Activated CD4-positive, alpha-beta memory T cell treated with anti-CD3 and anti-CD28 coated beads, Interleukin-2, amount 10 ng/mL, durations not matched to agents 7 days and 5 days (primary cell): ENCODE measurements around the gene CYP1A1. TPM values are rescaled to one million over a fixed set of nuclear protein-coding genes. Genes with fewer than 3 reads are reported as not detected.
A peak's percentile ranks its signal among the peaks of the same experiment; 100 is the strongest.
"Not testable (repeated sequence)": the region's sequence is repeated elsewhere in the genome, so short reads cannot be mapped to it uniquely, and the experiment has no call there.

Experiments
- CTCF ChIA-PET: fragments of 350-600 bp; sonication (Branson Sonifier 250); formaldehyde crosslinking; loops from one replicate; lab custom pipeline; 2021; ENCODE audit warnings: antibody characterized with exemption, inconsistent platforms; lab: Charles Lee
- POLR2A ChIA-PET: fragments of 350-600 bp; sonication (Branson Sonifier 250); formaldehyde crosslinking; loops from one replicate; lab custom pipeline; 2021; ENCODE audit warnings: antibody characterized with exemption; lab: Charles Lee
- DNase-seq: peaks from one replicate; pipeline ENCODE4 v3.0.0-alpha.2; 2020
- H3K27ac Mint-ChIP-seq: one replicate; pipeline ENCODE4 v1.8.0; 2021; ENCODE audit warnings: mild to moderate bottlenecking, mixed read lengths
- H3K27me3 Mint-ChIP-seq: one replicate; pipeline ENCODE4 v1.8.0; 2021; ENCODE audit warnings: mixed read lengths
- H3K36me3 Mint-ChIP-seq: one replicate; pipeline ENCODE4 v1.8.0; 2021; ENCODE audit warnings: low read depth, mixed read lengths
- H3K4me1 Mint-ChIP-seq: one replicate; pipeline ENCODE4 v1.8.0; 2021; ENCODE audit warnings: mixed read lengths
- H3K4me3 Mint-ChIP-seq: one replicate; pipeline ENCODE4 v1.8.0; 2021; ENCODE audit warnings: mild to moderate bottlenecking, mixed read lengths
- H3K9me3 Mint-ChIP-seq: one replicate; pipeline ENCODE4 v1.8.0; 2021; ENCODE audit warnings: mixed read lengths
- total RNA-seq, 2 experiments: library from RNA; stranded (reverse); gene quantifications; one replicate each; pipeline ENCODE4 v1.2.3, GENCODE V29; 2021

CYP1A1 gene
- total RNA-seq, 2 experiments from 2014 or later = 2.0 to 2.1 TPM

DNA sequence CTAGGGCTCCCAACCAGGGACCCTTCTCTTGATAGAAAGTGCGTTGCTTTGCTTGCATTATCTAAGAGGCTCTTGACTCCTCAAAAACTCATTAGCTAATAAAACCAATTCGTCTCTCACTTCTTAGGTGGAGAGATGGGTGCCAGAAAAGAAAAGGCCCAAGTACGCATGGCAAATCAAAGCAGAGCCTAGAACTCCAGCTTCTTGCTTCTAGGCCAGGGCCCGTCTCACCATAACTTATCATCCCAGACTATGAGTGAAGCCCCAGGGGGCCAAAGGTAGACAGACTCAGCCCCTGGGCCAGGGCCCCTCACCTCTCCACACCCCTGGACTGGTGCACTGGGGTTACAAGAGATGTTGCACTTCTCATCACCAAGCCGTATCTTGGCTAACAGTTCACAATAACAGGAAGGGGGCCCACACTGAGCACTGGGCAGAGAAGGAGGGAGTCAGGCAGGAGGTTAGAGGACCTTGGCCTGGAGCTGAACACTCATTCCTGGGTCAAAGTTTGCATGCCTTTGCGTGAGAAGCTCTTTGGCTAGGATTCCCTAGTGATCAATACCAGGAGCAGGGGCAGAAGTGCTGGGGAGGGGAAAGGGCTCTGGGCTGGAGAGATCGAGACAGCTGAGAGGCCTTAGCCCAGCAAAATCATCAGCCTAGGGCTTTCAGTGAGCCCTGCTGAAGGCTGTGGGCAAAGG, 5.4 kb upstream of the CYP1A1 start:
- H3K36me3 Mint-ChIP-seq = no peaks in the 10 kb centered on the region
- DNase-seq = no peak
- POLR2A ChIA-PET = interaction anchor here (1.2 kb wide), 1 partner anchor 34 kb away, joined by 3 read pairs; no protein-coding TSS in a partner anchor
- CTCF ChIA-PET = no interaction called here
- no peak overlapping the region for H3K27ac Mint-ChIP-seq
- H3K27me3 Mint-ChIP-seq = peaks cover 26% of the 10 kb centered on the region
- H3K4me1 Mint-ChIP-seq = peaks cover 15% of the 10 kb centered on the region
- H3K4me3 Mint-ChIP-seq = no peak overlapping the region
- no peaks in the 10 kb centered on the region for H3K9me3 Mint-ChIP-seq

DNA sequence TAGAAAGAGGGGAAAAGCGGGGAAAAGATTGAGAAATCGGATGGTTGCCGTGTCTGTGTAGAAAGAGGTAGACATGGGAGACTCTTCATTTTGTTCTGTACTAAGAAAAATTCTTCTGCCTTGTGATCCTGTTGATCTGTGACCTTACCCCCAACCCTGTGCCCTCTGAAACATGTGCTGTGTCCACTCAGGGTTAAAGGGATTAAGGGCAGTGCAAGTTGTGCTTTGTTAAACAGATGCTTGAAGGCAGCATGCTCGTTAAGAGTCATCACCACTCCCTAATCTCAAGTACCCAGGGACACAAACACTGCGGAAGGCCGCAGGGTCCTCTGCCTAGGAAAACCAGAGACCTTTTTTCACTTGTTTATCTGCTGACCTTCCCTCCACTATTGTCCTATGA, 4.0 kb upstream of the CYP1A1 start:
- H3K4me3 Mint-ChIP-seq, H3K9me3 Mint-ChIP-seq, CTCF ChIA-PET, H3K36me3 Mint-ChIP-seq, H3K27ac Mint-ChIP-seq, DNase-seq: not testable (repeated sequence)
- POLR2A ChIA-PET = interaction anchor here (1.2 kb wide), 1 partner anchor 33 kb away, joined by 3 read pairs; no protein-coding TSS in a partner anchor
- H3K4me1 Mint-ChIP-seq = peaks cover 20% of the 10 kb centered on the region
- peaks cover 21% of the 10 kb centered on the region for H3K27me3 Mint-ChIP-seq

DNA sequence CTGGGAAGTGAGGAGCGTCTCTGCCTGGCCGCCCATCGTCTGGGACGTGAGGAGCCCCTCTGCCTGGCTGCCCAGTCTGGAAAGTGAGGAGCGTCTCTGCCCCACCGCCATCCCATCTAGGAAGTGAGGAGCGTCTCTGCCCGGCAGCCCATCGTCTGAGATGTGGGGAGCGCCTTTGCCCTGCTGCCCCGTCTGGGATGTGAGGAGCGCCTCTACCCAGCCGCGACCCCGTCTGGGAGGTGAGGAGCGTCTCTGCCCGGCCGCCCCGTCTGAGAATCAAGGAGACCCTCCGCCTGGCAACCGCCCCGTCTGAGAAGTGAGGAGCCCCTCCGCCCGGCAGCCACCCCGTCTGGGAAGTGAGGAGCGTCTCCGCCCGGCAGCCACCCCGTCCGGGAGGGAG, 3.4 kb upstream of the CYP1A1 start:
- H3K36me3 Mint-ChIP-seq, CTCF ChIA-PET, POLR2A ChIA-PET, H3K9me3 Mint-ChIP-seq, DNase-seq, H3K27ac Mint-ChIP-seq, H3K4me3 Mint-ChIP-seq: not testable (repeated sequence)
- peaks cover 17% of the 10 kb centered on the region for H3K27me3 Mint-ChIP-seq
- H3K4me1 Mint-ChIP-seq = peaks cover 20% of the 10 kb centered on the region

DNA sequence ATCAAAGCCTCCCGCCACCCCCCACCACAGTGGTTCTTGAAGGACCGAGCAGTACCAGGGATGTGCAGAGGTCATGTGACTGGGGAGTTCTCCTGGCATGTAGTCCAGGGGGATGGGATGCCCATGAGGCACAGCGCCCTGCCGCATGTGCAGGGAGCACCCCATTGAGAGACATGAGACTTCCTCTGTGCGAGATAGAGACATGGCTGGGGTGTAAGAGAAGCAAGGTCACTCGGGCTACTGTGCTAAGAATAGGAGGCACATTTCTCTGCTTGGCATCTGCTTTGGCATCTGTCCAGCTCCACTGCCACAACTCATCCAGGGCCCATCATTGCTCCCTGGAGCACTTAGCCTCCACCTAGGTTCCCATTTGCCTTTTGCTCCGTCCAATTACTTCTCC, 2.4 kb upstream of the CYP1A1 start:
- H3K27me3 Mint-ChIP-seq = peaks cover 20% of the 10 kb centered on the region
- H3K4me3 Mint-ChIP-seq = peak overlapping the region; percentile 7
- DNase-seq = no peak
- CTCF ChIA-PET = no interaction called here
- no peaks in the 10 kb centered on the region for H3K9me3 Mint-ChIP-seq
- H3K4me1 Mint-ChIP-seq = peaks cover 20% of the 10 kb centered on the region
- POLR2A ChIA-PET = no interaction called here
- no peaks in the 10 kb centered on the region for H3K36me3 Mint-ChIP-seq
- no peak overlapping the region for H3K27ac Mint-ChIP-seq

DNA sequence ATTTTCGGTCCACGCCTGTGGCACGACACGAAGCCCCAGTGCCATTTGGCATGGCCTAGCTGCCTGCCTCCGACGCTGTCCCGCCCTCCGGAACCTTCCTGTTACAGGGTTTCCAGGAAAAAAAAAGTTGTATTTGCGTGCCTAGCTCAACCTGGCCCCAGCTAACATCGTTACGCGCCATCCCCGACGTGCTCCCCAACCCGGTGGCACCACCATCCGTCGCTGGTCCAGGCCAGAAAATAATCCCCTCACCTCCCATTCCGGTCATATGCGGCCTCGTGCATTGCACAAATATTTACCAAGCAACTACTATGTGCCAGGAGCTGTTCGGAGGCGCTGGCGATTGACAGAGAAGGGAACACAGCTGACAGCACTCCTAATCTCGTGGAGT, 1.4 kb upstream of the CYP1A1 start:
- Mint-ChIP-seq H3K27ac (peak overlapping the region; percentile 82), H3K36me3 (no peaks in the 10 kb centered on the region), H3K9me3 (no peaks in the 10 kb centered on the region), H3K4me1 (peaks cover 20% of the 10 kb centered on the region), H3K27me3 (peaks cover 16% of the 10 kb centered on the region), H3K4me3 (peak overlapping the region; percentile 69)
- ChIA-PET POLR2A (interaction anchor here (0.6 to 2.4 kb wide), 5 partner anchors 31 to 641 kb away, joined by 3 to 11 read pairs (median 3); partner anchors contain the start of genes CLK3, EDC3 and FAM219B), CTCF (interaction anchor here (0.8 to 2.7 kb wide), 6 partner anchors 12 to 224 kb away, joined by 3 to 18 read pairs (median 4); no protein-coding TSS in a partner anchor)
- DNase-seq = peak; percentile 42

DNA sequence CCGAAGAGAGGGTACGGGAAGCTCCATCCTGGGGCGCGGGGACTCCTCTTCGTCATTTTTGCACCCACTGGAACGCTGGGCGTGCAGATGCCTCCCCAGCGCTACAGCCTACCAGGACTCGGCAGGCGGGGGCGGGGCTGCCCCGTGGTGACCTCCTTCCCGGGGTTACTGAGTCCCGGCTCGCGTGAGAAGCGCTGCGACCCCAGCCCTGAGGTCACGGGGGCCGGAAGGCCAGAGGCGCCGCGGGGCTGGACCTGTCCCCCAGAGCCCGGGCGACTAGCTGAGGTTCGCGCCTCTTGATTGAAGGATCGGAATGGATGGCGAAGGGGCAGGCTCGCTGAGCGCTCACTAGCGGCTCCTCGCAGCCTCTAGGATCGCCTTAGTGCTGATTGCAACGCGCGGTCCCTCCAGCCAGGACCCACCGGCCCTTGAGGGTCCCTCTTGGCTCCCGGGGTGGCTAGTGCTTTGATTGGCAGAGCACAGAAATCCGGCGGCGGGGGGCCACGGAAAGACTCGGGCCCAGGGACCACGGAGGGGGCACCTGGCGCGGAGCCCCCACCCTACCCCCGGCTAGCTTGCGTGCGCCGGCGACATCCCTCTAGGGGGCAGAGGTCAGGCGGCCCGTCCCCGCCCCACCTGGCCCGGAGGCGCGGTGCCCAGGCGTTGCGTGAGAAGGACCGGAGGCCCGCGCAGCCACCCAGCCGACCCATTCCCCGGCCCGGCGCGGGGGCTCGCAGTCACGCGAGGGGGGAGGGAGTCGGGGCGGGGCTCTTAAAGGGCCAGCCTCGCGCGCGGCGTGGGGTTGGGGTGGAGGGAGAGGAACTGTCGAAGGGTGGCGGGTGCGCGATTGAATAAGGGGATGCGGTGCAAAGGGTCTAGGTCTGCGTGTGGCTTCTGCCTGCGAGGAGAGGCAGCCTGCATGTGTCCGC, 781 bp upstream of the CYP1A1 start:
- Mint-ChIP-seq H3K4me1 (peaks cover 20% of the 10 kb centered on the region), H3K9me3 (no peaks in the 10 kb centered on the region), H3K27me3 (peaks cover 16% of the 10 kb centered on the region), H3K4me3 (peak overlapping the region; percentile 69), H3K36me3 (no peaks in the 10 kb centered on the region), H3K27ac (peak overlapping the region; percentile 82)
- ChIA-PET CTCF (interaction anchor here (0.8 to 2.7 kb wide), 8 partner anchors 11 to 224 kb away, joined by 3 to 18 read pairs (median 4); no protein-coding TSS in a partner anchor), POLR2A (interaction anchor here (0.7 to 2.4 kb wide), 9 partner anchors 11 to 642 kb away, joined by 3 to 11 read pairs (median 3); partner anchors contain the start of genes CLK3, EDC3 and FAM219B)
- DNase-seq = peak; percentile 71

DNA sequence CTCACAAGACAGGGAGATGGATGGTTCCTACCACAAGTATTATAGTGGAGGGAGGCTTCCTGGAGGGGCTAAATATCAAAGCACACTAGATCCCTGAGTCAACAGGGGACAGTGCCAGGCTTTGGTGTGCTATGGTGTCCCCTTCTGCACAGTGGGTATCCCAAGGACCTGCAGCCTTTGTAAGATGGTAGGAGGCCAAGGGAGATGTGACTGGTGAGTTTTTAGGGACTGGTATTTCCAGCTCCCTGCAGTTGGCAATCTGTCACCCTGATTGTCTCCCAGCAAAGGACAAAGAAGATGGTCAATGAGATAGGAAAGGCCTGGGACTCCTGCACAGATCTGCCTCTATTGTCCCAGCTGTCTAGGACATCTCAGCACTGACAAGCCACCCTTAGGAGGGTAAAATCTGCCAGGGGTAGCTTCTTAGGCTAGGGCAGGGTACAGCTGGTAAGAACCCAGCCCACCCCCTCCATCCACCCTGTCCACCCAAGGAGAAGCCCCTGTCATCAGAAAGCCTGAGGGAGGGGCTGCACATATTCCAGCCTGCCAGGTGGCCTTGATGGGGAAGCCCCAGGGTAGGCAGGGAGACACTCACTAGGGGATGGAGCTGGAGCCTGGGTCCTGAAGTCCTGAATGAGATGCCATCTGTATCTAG, 631 bp downstream of the CYP1A1 start:
- no peak for DNase-seq
- Mint-ChIP-seq H3K9me3 (no peaks in the 10 kb centered on the region), H3K4me3 (peak overlapping the region; percentile 69), H3K27ac (no peak overlapping the region), H3K36me3 (no peaks in the 10 kb centered on the region), H3K27me3 (peaks cover 16% of the 10 kb centered on the region), H3K4me1 (peaks cover 15% of the 10 kb centered on the region)
- ChIA-PET POLR2A (interaction anchor here (0.6 to 2.4 kb wide), 4 partner anchors 10 to 182 kb away, joined by 3 to 11 read pairs (median 6); partner anchors contain the start of genes EDC3 and FAM219B), CTCF (interaction anchor here (1.0 to 2.7 kb wide), 6 partner anchors 10 to 93 kb away, joined by 3 to 18 read pairs (median 5); no protein-coding TSS in a partner anchor)

DNA sequence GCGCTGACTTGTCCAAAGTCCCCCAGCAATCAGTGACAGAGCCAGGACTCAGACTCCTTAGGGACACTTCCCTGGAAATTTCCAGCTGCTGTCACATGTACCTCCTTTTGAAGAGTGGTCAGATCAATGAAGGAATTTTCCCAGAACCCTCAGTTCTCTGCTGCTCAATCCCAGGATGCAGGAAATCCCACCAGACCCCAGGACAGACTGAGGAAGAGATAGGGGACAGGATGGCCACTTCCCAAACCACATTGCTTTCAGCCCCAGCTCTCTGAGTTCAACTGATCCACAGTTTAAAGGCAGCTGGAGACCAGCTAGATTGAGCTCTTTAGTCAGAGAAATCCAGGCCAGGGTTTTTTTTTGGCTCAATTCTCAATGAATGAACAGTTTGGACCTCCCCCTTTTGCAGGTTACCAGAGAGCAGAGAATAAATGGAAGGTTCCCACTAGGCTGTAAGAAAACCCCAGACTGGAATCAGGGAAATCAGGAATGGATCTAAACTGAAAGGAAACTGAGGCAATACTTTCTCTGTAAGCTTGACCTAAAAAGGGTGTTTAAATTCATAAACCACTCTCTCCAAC, 1.5 kb downstream of the CYP1A1 start:
- DNase-seq = no peak
- POLR2A ChIA-PET = interaction anchor here (0.6 kb wide), 2 partner anchors 14 to 301 kb away, joined by 3 read pairs; no protein-coding TSS in a partner anchor
- H3K27ac Mint-ChIP-seq = no peak overlapping the region
- H3K36me3 Mint-ChIP-seq = no peaks in the 10 kb centered on the region
- CTCF ChIA-PET = interaction anchor here (1.0 to 1.5 kb wide), 3 partner anchors 9 to 90 kb away, joined by 4 to 6 read pairs (median 5); no protein-coding TSS in a partner anchor
- peaks cover 15% of the 10 kb centered on the region for H3K4me1 Mint-ChIP-seq
- no peak overlapping the region for H3K4me3 Mint-ChIP-seq
- no peaks in the 10 kb centered on the region for H3K9me3 Mint-ChIP-seq
- H3K27me3 Mint-ChIP-seq = peaks cover 16% of the 10 kb centered on the region

DNA sequence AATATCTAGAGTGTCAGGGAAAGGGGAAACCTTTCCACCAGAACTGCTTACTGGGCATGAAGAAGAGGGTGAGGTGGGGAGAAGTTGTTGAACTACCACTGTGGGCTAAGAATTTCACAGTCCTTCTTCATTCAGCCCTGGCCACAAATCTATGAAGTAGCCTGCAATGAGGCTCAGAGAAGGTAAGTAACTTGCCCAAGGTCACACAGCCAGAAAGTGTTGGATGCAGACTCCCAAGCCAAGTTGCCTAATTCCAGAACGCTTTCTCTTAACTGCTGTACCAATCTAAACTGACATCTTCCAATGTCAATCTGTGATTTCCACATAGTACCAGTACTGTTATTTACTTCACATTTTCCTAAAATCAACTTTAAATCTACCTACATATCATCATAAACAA, 2.1 kb downstream of the CYP1A1 start:
- Mint-ChIP-seq H3K27me3 (peaks cover 16% of the 10 kb centered on the region), H3K27ac (no peak overlapping the region), H3K9me3 (no peaks in the 10 kb centered on the region), H3K4me3 (no peak overlapping the region), H3K36me3 (no peaks in the 10 kb centered on the region), H3K4me1 (peaks cover 15% of the 10 kb centered on the region)
- DNase-seq = no peak
- ChIA-PET POLR2A (interaction anchor here (0.6 kb wide), 1 partner anchor 301 kb away, joined by 3 read pairs; no protein-coding TSS in a partner anchor), CTCF (interaction anchor here (1.4 kb wide), 1 partner anchor 8 kb away, joined by 6 read pairs; no protein-coding TSS in a partner anchor)

DNA sequence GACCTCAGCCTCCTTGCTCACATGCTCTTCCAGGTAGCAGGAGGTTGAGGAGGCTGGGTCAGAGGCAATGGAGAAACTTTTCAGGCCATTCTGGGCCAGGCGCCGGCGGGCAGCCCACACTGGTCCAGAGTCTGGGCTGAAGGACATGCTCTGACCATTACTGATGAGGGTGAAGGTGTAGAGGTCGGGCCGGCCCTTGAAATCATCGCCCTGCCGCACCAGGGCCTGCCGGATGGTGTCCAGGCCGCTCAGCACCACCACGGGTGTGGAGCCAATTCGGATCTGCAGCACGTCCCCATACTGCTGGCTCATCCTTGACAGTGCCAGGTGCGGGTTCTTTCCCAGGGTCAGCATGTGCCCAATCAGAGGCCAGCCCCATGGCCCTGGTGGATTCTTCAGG, 2.7 kb downstream of the CYP1A1 start:
- POLR2A ChIA-PET = no interaction called here
- Mint-ChIP-seq H3K27me3 (peaks cover 16% of the 10 kb centered on the region), H3K4me3 (no peak overlapping the region), H3K36me3 (no peaks in the 10 kb centered on the region), H3K9me3 (no peaks in the 10 kb centered on the region), H3K27ac (no peak overlapping the region), H3K4me1 (peaks cover 15% of the 10 kb centered on the region)
- CTCF ChIA-PET = no interaction called here
- no peak for DNase-seq

DNA sequence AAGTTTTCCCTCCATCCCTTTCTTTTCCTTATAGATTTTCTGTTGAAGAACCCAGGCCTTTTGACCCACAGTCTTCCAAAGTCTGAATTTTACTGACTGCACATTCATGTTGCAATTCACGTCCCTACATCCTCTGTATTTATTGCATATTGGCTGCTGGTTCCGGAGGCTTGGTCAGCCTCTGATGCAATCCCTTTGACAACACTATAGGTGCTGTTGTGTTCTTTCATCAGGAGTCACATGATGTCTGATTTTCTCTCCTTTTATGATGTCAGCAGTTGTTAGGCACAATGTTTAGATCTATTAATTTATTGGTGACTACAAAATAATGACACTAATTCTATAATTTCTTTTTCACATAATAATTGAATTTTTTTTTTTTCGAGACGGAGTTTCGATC, 8.7 kb downstream of the CYP1A1 start:
- Mint-ChIP-seq H3K36me3 (no peaks in the 10 kb centered on the region), H3K27me3 (no peaks in the 10 kb centered on the region), H3K4me1 (no peaks in the 10 kb centered on the region), H3K9me3 (no peaks in the 10 kb centered on the region), H3K27ac (no peak overlapping the region), H3K4me3 (no peak overlapping the region)
- CTCF ChIA-PET = interaction anchor here (0.5 kb wide), 1 partner anchor 37 kb away, joined by 4 read pairs; no protein-coding TSS in a partner anchor
- POLR2A ChIA-PET = no interaction called here
- no peak for DNase-seq

DNA sequence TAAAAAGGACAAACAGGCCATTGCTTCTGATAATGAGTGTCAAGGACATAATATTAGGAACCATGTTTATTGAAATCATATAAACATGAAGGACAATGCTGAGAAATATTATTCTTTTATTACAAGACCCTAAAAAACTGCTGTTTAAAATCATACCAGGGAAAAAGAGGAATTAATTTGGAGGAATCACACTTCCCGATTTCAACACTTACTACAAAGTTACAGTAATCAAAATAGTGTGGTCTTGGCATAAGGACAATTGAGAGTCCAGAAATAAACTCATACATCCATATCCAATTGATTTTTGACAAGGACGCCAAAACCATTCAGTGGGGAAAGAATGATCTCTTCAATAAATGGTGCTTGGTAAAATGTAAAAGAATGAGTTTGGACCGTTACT, 13.0 kb downstream of the CYP1A1 start:
- Mint-ChIP-seq H3K36me3 (no peaks in the 10 kb centered on the region), H3K4me3 (no peak overlapping the region), H3K4me1 (peaks cover 14% of the 10 kb centered on the region), H3K9me3 (no peaks in the 10 kb centered on the region), H3K27me3 (peaks cover 5% of the 10 kb centered on the region), H3K27ac (no peak overlapping the region)
- ChIA-PET CTCF (no interaction called here), POLR2A (no interaction called here)
- DNase-seq = no peak
